Dermis microvascular lymphatic vessel endothelial cell (primary cell): ENCODE data around the gene MTHFSD. TPM values are rescaled to one million over a fixed set of nuclear protein-coding genes. Genes with fewer than 3 reads are reported as not detected.

Experiments used
- DNase-seq, 2 donors: peaks; one replicate each; pipeline versions ENCODE4 v3.0.0 to v3.0.0-alpha.2; 2010; ENCODE audit warnings: low read depth in 2 of 2
- total RNA-seq: library from RNA; depleted of rRNA; stranded (reverse); fragments of >200 nt; gene quantifications from 2 replicates; pipeline ENCODE4 v1.2.1, GENCODE V29; 2014

MTHFSD gene
- total RNA-seq, 1 donor from 2014 or later = 5.3 TPM

GRCh38 chr16:86503830-86504229 lies 51.2 kb downstream of the MTHFSD start:
- DNase-seq = no peak

GRCh38 chr16:86502856-86503748 lies 51.9 kb downstream of the MTHFSD start:
- DNase-seq = no peak

GRCh38 chr16:86501989-86502855 lies 52.8 kb downstream of the MTHFSD start:
- DNase-seq = no peak

- DNase-seq = no peak
Measured at GRCh38 chr16:86500708-86501510, 54.1 kb downstream of the MTHFSD start.

- DNase-seq = no peak
Measured at GRCh38 chr16:86499889-86500707, 54.9 kb downstream of the MTHFSD start.

- no peak for DNase-seq
Measured at GRCh38 chr16:86499440-86499786, 55.6 kb downstream of the MTHFSD start.

GRCh38 chr16:86498671-86499439 lies 56.2 kb downstream of the MTHFSD start:
- no peak for DNase-seq

GRCh38 chr16:86498155-86498670 lies 56.8 kb downstream of the MTHFSD start:
- no peak for DNase-seq

- no peak for DNase-seq
Measured at GRCh38 chr16:86497551-86498021, 57.4 kb downstream of the MTHFSD start.

- no peak for DNase-seq
Measured at GRCh38 chr16:86496929-86497461, 58.0 kb downstream of the MTHFSD start.

GRCh38 chr16:86496262-86496928 lies 58.6 kb downstream of the MTHFSD start:
- DNase-seq = no peak

GRCh38 chr16:86495756-86496261 lies 59.2 kb downstream of the MTHFSD start:
- no peak for DNase-seq

- no peak for DNase-seq
Measured at GRCh38 chr16:86495357-86495701, 59.7 kb downstream of the MTHFSD start.

- DNase-seq = no peak
Measured at GRCh38 chr16:86494565-86495356, 60.3 kb downstream of the MTHFSD start.

GRCh38 chr16:86494039-86494564 lies 60.9 kb downstream of the MTHFSD start:
- no peak for DNase-seq

- DNase-seq = no peak
Measured at GRCh38 chr16:86492961-86493629, 61.9 kb downstream of the MTHFSD start.
